GM18870 (cell line): ENCODE results near the gene NEGR1.

ENCODE experiments used
- ATAC-seq: cut with Tn5 transposase; IDR thresholded peaks from one replicate; pipeline ENCODE4 v1.9.1; 2021; ENCODE audit warnings: moderate library complexity; ENCODE audit not compliant: unreplicated experiment

The NEGR1 gene

DNA sequence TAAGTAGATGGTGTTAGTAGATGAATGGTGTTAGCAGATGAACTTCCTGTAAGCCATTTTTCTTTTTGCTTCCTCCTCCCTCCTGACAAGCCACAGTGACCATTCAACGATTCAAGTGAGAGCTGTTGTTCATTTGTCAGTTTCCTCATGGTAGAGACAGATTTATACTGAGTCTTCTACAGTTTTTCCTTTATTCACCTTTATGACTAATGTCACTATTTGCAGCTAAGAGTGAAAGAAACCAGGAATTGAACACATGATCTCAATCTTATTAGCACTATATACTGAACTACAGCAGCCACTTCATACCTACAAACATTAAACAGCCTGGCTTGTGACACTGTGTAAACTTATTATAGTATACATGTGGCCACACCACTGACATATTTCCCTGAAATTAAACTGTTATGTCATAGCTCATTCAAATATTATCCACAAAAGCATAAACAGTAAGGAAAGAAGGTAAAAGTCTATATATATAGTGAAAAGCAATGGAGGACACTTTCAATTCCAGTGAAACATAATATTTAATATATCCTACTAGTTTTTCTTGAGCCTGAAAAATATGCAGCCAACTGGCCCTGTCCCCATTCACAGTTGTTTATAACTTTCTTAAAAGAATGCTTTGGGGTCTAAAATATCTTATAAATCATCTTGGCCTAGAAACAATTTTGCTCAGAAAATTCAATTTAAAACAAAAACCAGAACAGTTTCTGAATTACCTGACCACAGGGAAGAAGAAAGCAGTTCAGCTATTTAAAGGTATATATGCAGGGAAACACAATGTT is 634.6 kb downstream of the NEGR1 start:
- no peak for ATAC-seq

DNA sequence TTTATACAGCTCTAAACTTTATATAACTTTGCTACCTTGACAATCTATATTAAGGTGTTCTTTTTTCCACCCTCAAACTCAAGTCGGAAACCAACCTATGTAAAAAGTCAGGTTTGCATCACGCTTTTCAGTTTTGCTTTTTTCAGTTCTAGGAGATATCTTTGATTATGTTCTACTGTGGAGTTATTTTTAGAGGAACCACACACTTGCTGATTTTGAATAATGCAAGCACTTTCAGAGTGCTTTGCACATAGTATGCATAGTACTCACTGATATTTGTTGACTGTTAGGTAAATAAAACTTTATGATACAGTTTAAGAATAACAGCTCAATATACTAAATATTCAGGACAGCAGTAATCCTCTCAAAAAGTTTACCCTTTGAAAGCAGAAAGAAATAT is 637.3 kb downstream of the NEGR1 start:
- no peak for ATAC-seq

DNA sequence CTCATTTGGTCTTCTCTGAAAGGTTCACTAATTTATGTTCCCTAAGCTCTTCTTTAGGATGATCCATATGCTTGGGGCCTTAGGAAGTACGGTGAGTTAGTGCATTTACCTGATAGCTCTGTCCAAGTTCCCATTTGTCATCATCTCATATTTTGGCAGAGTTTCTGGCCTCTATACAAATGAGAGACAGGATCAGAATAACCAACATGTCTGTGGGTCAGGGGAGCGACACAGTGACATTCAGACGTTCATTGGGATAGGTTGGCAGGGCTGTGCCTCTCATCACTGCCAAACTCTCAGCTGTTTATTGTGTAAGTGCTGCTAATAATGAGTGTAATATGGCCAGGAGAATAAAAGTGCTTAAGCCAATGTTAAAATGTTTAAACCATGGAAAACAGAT is 640.4 kb downstream of the NEGR1 start:
- no peak for ATAC-seq

GRCh38 chr1:71640998-71641397 is 641.3 kb downstream of the NEGR1 start:
- ATAC-seq: no peak

- ATAC-seq: no peak
Observed at GRCh38 chr1:71640116-71640515, 642.2 kb downstream of the NEGR1 start.

DNA sequence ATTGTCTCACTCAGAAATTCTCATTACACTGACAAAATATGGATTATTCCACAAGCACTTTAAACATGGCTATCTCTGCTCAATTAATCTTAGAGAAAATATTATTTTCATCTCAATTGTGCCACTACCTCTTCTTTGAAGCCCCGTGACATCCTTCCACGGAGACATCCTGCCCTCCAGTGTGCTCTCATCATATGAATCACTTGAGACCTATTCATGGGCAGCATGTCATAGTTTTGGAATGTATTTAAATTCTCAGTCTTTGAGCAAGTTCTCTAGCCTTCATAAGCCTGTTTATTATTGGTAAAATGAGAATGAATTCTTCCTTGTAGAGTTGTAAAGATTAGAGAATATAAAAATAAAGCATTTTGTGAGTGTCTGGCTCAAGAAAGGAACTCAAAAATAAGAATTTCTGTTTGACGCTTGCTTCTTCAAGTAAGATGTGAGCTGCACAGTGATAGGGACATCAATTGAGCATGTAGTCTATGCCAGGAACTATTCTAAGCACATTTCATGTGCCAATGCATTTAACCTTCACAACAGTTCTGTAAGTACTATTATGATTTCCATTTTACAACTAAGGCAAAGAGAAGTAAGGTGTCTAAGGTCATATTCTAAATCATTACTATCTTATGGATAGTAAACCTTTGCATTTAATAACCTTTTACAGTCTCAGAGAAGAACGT is 644.1 kb downstream of the NEGR1 start:
- ATAC-seq: no peak

- ATAC-seq: no peak
Observed at GRCh38 chr1:71635568-71635967, 646.8 kb downstream of the NEGR1 start.

DNA sequence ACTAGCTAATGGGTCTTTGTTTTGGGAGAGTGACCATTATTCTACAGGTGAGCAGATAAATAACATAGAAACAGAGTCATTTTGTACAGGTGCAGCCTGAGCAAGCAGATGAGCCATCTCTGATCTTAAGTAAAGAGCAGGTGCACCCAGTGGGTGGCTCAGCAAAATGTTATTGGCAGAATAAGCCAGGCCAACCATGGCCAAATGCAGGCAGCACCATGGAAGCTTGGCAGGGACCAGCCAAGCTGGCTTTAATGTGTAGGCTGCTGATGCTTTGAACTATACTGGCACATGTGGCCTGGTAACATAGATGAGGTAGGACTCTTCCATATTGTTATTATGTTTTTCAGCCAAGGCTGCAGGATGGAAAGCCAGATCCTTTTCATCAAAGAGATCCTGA is 648.2 kb downstream of the NEGR1 start:
- ATAC-seq: no peak

GRCh38 chr1:71630073-71630472 is 652.3 kb downstream of the NEGR1 start:
- ATAC-seq: no peak

- ATAC-seq: no peak
Observed at GRCh38 chr1:71625004-71625403, 657.3 kb downstream of the NEGR1 start.

DNA sequence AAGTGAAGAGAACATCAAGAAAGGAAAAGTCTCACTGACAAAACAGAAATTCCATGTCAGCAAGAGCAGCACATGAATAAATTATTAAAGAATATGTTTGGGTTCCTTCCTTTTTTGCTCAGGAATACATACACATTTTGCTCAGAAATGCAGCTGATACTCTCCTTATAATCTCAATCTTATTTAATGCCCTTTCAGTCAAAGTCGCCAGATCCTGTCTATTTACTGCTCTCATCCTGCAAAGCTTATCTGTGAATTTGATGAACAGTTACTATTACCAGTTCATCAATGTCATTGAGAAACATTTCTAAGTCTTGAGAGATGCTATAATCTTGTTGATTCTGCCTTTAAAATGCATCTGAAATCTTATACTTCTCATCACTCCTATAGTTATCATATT is 658.5 kb downstream of the NEGR1 start:
- ATAC-seq: no peak

GRCh38 chr1:71621785-71622184 is 660.6 kb downstream of the NEGR1 start:
- ATAC-seq: no peak

DNA sequence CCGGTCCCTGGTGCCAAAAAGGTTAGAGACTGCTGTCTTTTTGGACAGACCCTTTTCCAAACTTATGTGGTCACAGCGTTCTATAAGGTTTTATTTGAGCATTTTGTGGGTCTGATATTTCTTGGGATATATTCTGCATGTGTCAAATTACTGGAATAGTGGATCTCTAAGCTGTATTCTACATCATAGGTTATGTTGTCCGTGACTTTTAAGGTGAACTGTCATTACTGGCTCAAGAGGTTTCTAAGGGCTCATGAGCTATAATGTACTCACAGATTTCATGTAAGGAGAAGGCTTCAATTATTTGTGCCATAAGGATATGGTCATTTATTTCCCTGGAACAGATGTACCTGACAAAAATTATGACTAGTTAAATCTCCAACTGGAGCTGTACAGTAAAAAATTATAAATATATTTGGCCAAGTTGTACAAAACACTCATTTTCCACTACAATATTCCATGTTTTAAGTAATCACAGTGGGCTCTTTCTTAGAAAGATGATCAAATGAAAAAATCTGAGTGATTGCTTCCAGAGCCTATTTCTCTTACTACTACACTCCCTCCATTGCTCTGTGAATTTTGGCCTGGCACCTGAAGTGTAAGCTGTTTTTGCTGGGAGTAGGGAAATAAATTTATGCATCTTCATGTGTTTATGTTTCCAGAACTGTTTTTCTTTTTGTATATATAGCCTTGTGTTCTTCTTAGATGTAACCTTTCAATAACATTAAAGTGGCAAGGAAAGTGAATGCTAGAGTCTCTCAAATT is 663.4 kb downstream of the NEGR1 start:
- no peak for ATAC-seq

DNA sequence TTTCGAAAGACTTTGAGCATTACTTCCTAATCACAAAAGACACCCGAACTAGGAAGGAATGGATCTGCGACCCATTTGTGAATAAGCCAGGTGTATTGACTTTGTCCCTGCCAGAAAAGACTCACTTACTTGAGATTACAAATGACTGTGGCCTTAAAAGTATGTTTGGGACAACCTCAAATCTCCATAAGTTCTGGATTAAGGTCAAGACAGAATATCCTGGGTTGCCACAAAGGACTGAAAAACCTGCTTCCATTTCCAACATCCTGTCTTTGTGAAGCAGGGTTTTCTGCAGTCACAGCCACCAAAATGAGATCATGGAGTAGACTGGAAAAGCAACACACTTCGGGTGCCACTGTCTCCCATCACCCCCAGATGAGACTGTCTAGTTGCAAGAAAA is 664.1 kb downstream of the NEGR1 start:
- ATAC-seq: no peak

GRCh38 chr1:71610476-71610875 is 671.9 kb downstream of the NEGR1 start:
- no peak for ATAC-seq

GRCh38 chr1:71603044-71603776 is 679.1 kb downstream of the NEGR1 start:
- no peak for ATAC-seq

DNA sequence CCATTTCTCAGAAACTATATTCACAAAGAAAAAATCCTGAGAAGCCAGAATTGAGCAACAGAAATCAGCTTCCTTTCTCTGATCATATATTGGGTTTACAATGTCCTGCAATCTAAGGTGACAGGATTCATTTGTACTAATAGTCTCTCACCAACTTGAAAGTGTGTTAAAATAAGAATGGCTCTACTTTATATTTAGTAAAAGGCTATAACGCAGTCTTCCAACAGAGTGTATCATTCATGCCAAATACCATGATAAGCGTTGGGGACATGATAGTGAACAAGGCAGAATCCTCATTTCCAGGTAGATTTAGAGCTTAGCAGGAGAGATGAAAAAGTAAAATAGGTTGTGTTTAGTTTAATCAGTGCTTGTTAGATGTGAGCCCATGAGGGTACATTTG is 682.3 kb downstream of the NEGR1 start:
- ATAC-seq: no peak

- ATAC-seq: no peak
Observed at GRCh38 chr1:71599306-71599705, 683.0 kb downstream of the NEGR1 start.

DNA sequence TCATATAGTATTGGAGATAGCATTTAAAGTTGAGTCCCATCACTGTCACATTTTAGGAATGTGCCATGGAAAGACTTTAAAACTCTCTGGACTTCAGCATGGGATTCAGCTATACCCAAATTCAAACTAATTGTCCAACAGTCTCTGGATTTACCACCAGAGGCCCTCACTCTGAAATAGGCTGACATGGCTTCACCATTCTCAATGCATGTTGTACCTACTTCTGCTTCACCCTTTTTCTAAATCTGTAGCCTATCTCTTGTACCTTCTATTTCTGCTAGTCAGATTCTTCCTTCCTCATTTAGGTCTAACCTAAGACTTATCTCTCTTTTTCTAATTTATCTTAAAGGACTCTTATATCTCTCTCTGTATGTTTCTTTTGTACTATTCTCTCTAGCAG is 688.8 kb downstream of the NEGR1 start:
- no peak for ATAC-seq

GRCh38 chr1:71592646-71593274 is 689.6 kb downstream of the NEGR1 start:
- no peak for ATAC-seq

DNA sequence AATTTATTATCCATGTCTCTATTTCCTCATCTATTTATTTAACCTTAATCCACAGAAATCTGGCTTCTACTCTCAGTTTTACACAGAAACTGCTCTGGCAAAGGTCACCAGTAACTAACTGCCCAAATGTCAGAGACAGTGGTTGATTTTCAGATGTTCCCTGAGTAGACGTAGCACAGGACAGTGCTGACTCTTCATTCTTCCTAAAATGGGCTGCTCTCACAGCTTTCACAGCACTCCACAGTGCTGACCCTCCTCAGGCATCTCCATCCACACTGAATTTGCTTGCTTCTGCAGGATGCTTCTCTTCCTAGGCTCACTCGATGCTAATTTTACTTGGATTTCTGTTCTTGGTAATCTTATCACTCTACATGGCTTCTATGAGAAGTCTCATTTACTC is 693.3 kb downstream of the NEGR1 start:
- no peak for ATAC-seq
